ENCODE data around the gene PCNX4.

PCNX4 gene

DNA sequence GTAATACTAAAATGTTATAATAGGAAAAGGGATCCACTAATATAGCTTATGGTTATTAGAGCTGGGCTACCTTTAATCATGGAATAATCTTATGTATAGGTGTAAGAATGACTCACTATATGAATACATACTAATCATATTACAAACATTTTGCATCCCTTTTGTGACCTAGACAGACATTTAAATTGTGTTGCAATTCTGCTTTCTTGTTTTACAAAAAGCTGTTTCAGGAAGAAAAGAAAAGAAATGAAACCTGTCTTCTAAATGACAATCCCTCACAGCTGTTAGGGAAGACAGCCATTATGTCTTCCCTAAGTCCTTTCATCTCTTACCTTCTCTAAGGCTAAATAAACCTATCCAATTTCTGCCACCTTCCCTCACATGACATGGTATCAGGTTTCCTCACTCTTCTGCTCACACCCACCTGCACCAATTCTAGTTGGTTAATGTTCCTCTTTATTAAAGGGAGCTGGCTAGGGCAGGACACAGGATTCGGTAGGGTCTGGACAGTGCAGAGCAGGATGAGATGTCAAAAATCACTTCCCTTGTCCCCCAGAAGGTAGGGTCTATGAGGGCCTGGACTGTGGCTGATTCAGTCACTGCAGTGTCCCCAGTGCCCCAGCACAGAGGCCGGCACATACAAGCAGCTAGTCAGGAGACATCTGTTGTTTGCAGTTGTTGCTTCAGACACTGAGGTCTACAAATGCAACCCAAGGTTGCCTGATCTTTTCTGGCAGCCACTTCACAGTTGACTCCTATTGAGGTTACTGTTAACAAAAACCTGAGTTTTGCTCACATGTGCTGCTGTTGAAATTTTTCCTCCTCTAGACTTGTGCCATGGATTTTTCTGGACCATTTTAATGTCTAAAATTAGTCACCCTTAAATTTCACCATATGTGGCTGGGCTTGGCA, 69.7 kb downstream of the PCNX4 start:
- Histone ChIP-seq H3K27ac (peak overlapping the region; percentile 63), H3K36me3 (peaks cover 7% of the 10 kb centered on the region), H3K9me3 (ENCODE audit: severe bottlenecking) (no peaks in the 10 kb centered on the region), H3K4me3 (ENCODE audit: low read depth, low read length) (no peak overlapping the region), H3K27me3 (ENCODE audit: insufficient read depth, low read depth, severe bottlenecking) (no peaks in the 10 kb centered on the region)
- no peak for TF ChIP-seq CTCF (IDR thresholded peaks at IDR 0.05; ENCODE audit: low read depth, low read length)
- DNase-seq: peak; percentile 34

DNA sequence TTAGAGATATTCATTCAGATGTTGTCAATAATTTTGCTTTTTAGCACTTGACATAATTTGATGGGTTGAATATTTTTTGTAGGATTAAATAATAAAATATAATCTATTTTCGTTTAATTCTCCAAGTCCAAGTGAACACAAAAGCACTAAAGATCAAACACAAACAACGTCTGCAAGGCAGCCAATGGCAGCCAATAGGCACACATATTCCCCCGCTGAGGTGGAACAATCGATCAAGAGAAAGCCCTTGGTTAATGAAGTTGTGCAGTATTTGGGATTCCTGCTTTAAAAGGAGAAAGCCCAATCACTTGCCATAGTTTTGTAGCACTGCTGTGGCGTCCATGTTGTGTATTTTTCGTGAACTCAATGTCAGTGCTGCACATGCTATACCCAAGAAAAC, 72.0 kb downstream of the PCNX4 start:
- DNase-seq: no peak
- Histone ChIP-seq H3K36me3 (peaks cover 7% of the 10 kb centered on the region), H3K27me3 (ENCODE audit: insufficient read depth, low read depth, severe bottlenecking) (no peaks in the 10 kb centered on the region), H3K4me3 (ENCODE audit: low read depth, low read length) (no peak overlapping the region), H3K27ac (no peak overlapping the region), H3K9me3 (ENCODE audit: severe bottlenecking) (no peaks in the 10 kb centered on the region)
- no peak for TF ChIP-seq CTCF (IDR thresholded peaks at IDR 0.05; ENCODE audit: low read depth, low read length)

DNA sequence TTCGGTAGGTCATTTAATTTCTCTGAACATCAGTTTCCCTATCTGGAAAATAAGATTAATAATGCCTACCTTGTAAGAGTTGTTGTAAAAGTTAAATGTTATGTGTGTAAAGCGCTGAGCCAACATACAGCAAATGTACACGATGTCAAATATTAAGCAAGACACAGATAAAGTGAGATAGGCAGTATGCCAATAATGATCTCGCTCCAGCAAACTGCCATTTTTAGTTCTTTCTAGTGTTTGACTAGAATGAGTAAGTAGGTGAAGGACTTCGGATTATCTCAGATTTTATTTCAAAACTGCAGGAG, 72.6 kb downstream of the PCNX4 start:
- Histone ChIP-seq H3K4me3 (ENCODE audit: low read depth, low read length) (peak overlapping the region; percentile 81), H3K9me3 (ENCODE audit: severe bottlenecking) (no peaks in the 10 kb centered on the region), H3K27ac (peak overlapping the region; percentile 93), H3K36me3 (peaks cover 7% of the 10 kb centered on the region), H3K27me3 (ENCODE audit: insufficient read depth, low read depth, severe bottlenecking) (no peaks in the 10 kb centered on the region)
- no peak for TF ChIP-seq CTCF (IDR thresholded peaks at IDR 0.05; ENCODE audit: low read depth, low read length)
- DNase-seq: no peak

DNA sequence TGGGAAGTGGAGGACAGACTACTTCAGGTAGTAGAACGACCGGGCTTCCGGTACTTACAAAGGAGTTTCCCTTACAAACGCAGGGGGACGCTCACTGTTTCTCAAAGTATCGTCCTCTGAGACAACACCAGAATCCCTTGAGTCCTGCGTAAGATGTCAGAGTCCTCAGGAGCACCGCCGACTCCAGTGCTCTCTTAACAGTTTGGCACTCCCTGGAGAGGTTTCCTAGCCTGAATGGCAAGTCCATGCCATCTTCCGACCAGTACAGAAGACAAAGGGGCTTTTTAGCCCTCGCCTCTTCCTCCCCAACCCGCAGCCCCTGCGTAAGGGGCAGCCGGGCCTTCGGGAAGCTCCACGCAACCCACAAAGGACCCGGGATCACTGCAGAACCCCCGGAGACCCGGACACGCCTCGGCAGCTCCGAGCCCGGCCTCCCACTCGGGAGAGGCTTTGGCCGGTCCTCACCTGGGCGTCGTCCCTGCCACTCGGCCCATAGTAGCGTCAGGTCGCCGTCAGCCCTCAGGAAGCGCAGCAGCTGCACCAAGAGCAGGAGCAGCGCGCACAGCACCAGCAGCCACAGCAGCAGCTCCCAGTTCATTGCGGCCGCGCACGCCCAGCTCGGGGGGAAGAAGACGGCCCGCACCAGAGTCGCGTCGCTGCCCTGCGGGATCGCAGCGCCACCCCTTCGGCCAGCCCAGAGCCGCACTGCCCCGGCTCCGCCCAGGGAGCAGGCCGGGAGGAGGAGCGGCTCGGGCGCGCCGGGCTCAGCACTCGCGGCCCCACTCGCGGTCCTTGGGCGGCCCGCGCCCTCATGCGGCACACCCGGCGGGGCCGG, 73.2 kb downstream of the PCNX4 start, which contains the start of gene DHRS7:
TSS of gene DHRS7 (minus strand) at position 687 of the 835 bp plus-strand sequence. CDS start at position 598, 89 bp downstream.
- Histone ChIP-seq H3K27ac (peak within 1 kb of the TSS; percentile 93), H3K36me3 (peaks cover 7% of the 10 kb centered on the region), H3K4me3 (ENCODE audit: low read depth, low read length) (peak within 1 kb of the TSS; percentile 81), H3K27me3 (ENCODE audit: insufficient read depth, low read depth, severe bottlenecking) (no peaks in the 10 kb centered on the region), H3K9me3 (ENCODE audit: severe bottlenecking) (no peaks in the 10 kb centered on the region)
- peak; percentile 81 for DNase-seq
- TF ChIP-seq CTCF (IDR thresholded peaks at IDR 0.05; ENCODE audit: low read depth, low read length): peak; percentile 50

DNA sequence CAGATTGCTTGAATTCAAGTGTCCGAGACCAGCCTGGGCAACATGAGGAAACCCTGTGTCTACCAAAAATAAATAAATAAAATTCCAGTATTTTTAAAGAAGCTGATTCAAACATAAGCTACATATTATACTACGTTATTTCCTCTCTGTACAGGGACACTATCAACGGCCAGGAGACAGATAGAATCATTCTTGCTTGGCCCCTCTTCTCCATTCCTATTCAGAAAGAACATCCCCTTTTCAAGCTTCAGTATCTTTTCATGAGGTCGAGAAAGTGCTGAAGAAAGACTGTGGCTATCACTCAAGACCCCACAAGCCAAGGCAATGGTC, 73.8 kb downstream of the PCNX4 start:
- no peak for TF ChIP-seq CTCF (IDR thresholded peaks at IDR 0.05; ENCODE audit: low read depth, low read length)
- H3K4me3 ChIP-seq (ENCODE audit: low read depth, low read length): peak overlapping the region; percentile 81
- H3K27ac ChIP-seq: peak overlapping the region; percentile 93
- peaks cover 7% of the 10 kb centered on the region for H3K36me3 ChIP-seq
- H3K9me3 ChIP-seq (ENCODE audit: severe bottlenecking): peaks cover 6% of the 10 kb centered on the region
- H3K27me3 ChIP-seq (ENCODE audit: insufficient read depth, low read depth, severe bottlenecking): no peaks in the 10 kb centered on the region
- DNase-seq: no peak

Data from WERI-Rb-1 (cell line).